HL-60 (cell line): ENCODE data around the gene MAP7D1.

Experiments used
- DNase-seq, 2 experiments: peaks; one replicate each; pipeline ENCODE4 v3.0.0-alpha.2; 2010 to 2020; ENCODE audit warnings: low read depth in 1 of 2, low spot score in 1 of 2
- H3K27ac ChIP-seq: fragments of 250-450 bp; sonication (Bioruptor Pico); replicated peaks from 2 replicates; pipeline ENCODE4 v1.5.1; 2020; ENCODE audit warnings: mild to moderate bottlenecking, moderate library complexity
- H3K27me3 ChIP-seq: fragments of 250-450 bp; sonication (Bioruptor Pico); 2 replicates; pipeline ENCODE4 v1.5.1; 2021; ENCODE audit warnings: mild to moderate bottlenecking, moderate library complexity; ENCODE audit not compliant: insufficient read depth, poor library complexity, severe bottlenecking
- H3K4me3 ChIP-seq: replicated peaks from 2 replicates; pipeline ENCODE4 v1.5.1; 2011; ENCODE audit warnings: mild to moderate bottlenecking, control low read depth, low read length; ENCODE audit not compliant: insufficient read depth
- GABPA ChIP-seq: IDR thresholded peaks from 2 replicates; pipeline ENCODE4 v1.6.1; 2012; ENCODE audit warnings: low read depth
- POLR2AphosphoS5 ChIP-seq: IDR thresholded peaks from 2 replicates; pipeline ENCODE4 v1.6.1; 2012; ENCODE audit warnings: low read depth
- SPI1 ChIP-seq: IDR thresholded peaks from 2 replicates; pipeline ENCODE4 v1.6.1; 2012; ENCODE audit warnings: low read depth, mild to moderate bottlenecking, borderline replicate concordance
- TF ChIP-seq, protein P1 (sequence below): IDR thresholded peaks from one replicate; pipeline ENCODE4 v1.5.1; 2011; ENCODE audit warnings: low read length, control low read depth, inconsistent platforms; ENCODE audit not compliant: insufficient read depth
- TF ChIP-seq, protein P2 (sequence below): IDR thresholded peaks from 2 replicates; pipeline ENCODE4 v1.6.1; 2012; ENCODE audit warnings: low read depth; ENCODE audit not compliant: insufficient replicate concordance

MAP7D1 gene

GRCh38 chr1:36112823-36113222, 43.1 kb upstream of the MAP7D1 start:
- H3K4me3 ChIP-seq = no peak overlapping the region
- no peak for DNase-seq
- H3K27ac ChIP-seq = no peak overlapping the region
- TF ChIP-seq POLR2AphosphoS5 (no peak), GABPA (no peak), SPI1 (no peak)
- TF ChIP-seq, protein P1, sequence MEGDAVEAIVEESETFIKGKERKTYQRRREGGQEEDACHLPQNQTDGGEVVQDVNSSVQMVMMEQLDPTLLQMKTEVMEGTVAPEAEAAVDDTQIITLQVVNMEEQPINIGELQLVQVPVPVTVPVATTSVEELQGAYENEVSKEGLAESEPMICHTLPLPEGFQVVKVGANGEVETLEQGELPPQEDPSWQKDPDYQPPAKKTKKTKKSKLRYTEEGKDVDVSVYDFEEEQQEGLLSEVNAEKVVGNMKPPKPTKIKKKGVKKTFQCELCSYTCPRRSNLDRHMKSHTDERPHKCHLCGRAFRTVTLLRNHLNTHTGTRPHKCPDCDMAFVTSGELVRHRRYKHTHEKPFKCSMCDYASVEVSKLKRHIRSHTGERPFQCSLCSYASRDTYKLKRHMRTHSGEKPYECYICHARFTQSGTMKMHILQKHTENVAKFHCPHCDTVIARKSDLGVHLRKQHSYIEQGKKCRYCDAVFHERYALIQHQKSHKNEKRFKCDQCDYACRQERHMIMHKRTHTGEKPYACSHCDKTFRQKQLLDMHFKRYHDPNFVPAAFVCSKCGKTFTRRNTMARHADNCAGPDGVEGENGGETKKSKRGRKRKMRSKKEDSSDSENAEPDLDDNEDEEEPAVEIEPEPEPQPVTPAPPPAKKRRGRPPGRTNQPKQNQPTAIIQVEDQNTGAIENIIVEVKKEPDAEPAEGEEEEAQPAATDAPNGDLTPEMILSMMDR = no peak
- TF ChIP-seq, protein P2, sequence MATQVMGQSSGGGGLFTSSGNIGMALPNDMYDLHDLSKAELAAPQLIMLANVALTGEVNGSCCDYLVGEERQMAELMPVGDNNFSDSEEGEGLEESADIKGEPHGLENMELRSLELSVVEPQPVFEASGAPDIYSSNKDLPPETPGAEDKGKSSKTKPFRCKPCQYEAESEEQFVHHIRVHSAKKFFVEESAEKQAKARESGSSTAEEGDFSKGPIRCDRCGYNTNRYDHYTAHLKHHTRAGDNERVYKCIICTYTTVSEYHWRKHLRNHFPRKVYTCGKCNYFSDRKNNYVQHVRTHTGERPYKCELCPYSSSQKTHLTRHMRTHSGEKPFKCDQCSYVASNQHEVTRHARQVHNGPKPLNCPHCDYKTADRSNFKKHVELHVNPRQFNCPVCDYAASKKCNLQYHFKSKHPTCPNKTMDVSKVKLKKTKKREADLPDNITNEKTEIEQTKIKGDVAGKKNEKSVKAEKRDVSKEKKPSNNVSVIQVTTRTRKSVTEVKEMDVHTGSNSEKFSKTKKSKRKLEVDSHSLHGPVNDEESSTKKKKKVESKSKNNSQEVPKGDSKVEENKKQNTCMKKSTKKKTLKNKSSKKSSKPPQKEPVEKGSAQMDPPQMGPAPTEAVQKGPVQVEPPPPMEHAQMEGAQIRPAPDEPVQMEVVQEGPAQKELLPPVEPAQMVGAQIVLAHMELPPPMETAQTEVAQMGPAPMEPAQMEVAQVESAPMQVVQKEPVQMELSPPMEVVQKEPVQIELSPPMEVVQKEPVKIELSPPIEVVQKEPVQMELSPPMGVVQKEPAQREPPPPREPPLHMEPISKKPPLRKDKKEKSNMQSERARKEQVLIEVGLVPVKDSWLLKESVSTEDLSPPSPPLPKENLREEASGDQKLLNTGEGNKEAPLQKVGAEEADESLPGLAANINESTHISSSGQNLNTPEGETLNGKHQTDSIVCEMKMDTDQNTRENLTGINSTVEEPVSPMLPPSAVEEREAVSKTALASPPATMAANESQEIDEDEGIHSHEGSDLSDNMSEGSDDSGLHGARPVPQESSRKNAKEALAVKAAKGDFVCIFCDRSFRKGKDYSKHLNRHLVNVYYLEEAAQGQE = no peak
- no peaks in the 10 kb centered on the region for H3K27me3 ChIP-seq

DNA sequence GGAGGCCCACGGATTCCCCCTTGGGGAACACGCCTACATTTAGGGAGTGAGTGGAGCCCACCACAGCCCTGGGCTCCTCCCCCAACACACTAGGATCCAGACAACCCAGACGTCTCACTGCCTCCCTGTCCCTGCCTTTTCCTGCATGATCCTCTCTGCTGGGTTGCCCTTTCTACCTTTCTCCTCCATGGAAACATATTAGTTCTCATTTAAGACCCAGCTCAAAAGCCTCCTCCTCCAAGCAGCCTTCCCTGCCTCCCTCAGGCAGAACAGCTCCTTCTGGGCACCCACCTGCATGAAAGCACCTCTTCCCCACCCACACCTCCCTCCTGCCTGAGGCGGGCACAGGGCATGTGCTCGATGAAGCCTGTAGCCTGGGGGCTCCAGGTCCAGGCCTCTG, 41.6 kb upstream of the MAP7D1 start:
- H3K27ac ChIP-seq = no peak overlapping the region
- TF ChIP-seq, protein P1 = no peak
- no peak for TF ChIP-seq POLR2AphosphoS5
- TF ChIP-seq, protein P2 = no peak
- no peak for TF ChIP-seq GABPA

DNA sequence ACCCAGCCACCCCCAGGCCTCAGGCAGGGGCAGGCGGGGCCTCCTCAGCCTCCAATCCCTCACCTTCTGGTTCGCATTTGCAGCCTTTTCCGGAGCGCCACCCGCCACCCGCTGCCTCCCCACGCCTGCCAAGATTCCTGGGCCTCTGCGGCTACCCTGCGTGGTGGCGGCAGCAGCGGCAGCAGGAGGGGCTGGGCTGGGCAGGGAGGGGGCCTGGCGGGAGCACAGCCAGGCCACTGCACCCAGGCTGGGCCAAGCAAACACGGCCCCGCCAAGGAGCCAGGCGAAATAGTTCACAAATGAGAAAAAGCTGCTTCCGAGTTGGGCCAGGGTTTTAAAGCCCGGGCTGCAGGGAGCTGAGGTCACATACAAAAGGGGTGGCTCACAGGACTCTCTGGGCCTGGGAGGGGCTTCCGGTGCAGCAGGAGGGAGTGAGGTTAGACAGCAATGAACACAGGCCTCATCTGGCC, 40.7 kb upstream of the MAP7D1 start:
- H3K4me3 ChIP-seq = no peak overlapping the region
- DNase-seq = no peak
- TF ChIP-seq, protein P2 = no peak
- TF ChIP-seq, protein P1 = no peak
- no peak for TF ChIP-seq GABPA
- TF ChIP-seq POLR2AphosphoS5 = no peak
- TF ChIP-seq SPI1 = no peak
- H3K27ac ChIP-seq = no peak overlapping the region
- no peaks in the 10 kb centered on the region for H3K27me3 ChIP-seq

More for the DNA sequence above, 41.6 kb upstream of the MAP7D1 start:
- Histone ChIP-seq H3K27me3 (no peaks in the 10 kb centered on the region), H3K4me3 (no peak overlapping the region)
- no peak for DNase-seq
